Smooth muscle cell (in vitro differentiated cells): Measurements from ENCODE around the gene UBTD2. TPM values are rescaled to one million over a fixed set of nuclear protein-coding genes. Genes with fewer than 3 reads are reported as not detected.

Experiments used
- polyA plus RNA-seq: library from polyadenylated mRNA; unstranded; fragments of >200 nt; fragmentation: Nextera tagmentation; extraction: Ambion mirVana; gene quantifications from 2 replicates; pipeline ENCODE4 v1.2.1, GENCODE V29; 2016
- small RNA-seq: library from RNA; depleted of rRNA; stranded (forward); fragments of <200 nt; gene quantifications from one replicate; pipeline ENCODE3, GENCODE V24; 2014
- total RNA-seq: library from RNA; depleted of rRNA; stranded (reverse); fragments of >200 nt; gene quantifications from 2 replicates; pipeline ENCODE4 v1.2.3, GENCODE V29; 2014

UBTD2 gene
- total and polyA plus RNA-seq, 2 experiments from 2014 or later, result 20.8 to 38.2 TPM

Small RNA genes within 50 kb of the gene (small RNA-seq; reads per million reads assigned to genes)
- not detected for gene RF00191

Other genes with a start within 250 kb of the UBTD2 start
- gene STK10, start 95.5 kb downstream of the UBTD2 start, total RNA-seq, result 10.8 and 26.0 TPM in 2 replicates
- gene STK10, start 95.5 kb downstream of the UBTD2 start, polyA plus RNA-seq, result 10.7 and 15.5 TPM in 2 replicates
- gene EFCAB9, start 89.6 kb downstream of the UBTD2 start, total RNA-seq, result not detected in 2 replicates
- not detected in 2 replicates for gene EFCAB9, start 89.6 kb downstream of the UBTD2 start, polyA plus RNA-seq
- gene SH3PXD2B, start 170.8 kb upstream of the UBTD2 start, total RNA-seq, result 36.5 and 36.7 TPM in 2 replicates
- 39.4 and 43.7 TPM in 2 replicates for gene SH3PXD2B, start 170.8 kb upstream of the UBTD2 start, polyA plus RNA-seq